Right forelimb (tissue), 1 donor: ENCODE measurements around the gene GCSH.
"Not testable (repeated sequence)": the region's sequence is repeated elsewhere in the genome, so short reads cannot be mapped to it uniquely, and the experiment has no call there.

Experiments
- DNase-seq: peaks from one replicate; pipeline ENCODE4 v3.0.0-alpha.2; 2018

The GCSH gene

GRCh38 chr16:81095953-81096714 is at the start of gene GCSH:
Gene GCSH, minus strand, starts transcription at chr16:81096395. Its CDS starts 117 bp downstream, at chr16:81096278.
- peak; percentile 99 for DNase-seq

GRCh38 chr16:81143921-81144471 is 47.8 kb upstream of the GCSH start:
- DNase-seq: no peak

GRCh38 chr16:81142864-81143263 is 46.7 kb upstream of the GCSH start:
- DNase-seq: no peak

GRCh38 chr16:81140930-81141780 is 45.0 kb upstream of the GCSH start:
- DNase-seq: no peak

- DNase-seq: no peak
Measured at GRCh38 chr16:81138831-81139557, 42.8 kb upstream of the GCSH start.

- no peak for DNase-seq
Measured at GRCh38 chr16:81137754-81138153, 41.6 kb upstream of the GCSH start.

- DNase-seq: no peak
Measured at GRCh38 chr16:81136390-81137335, 40.5 kb upstream of the GCSH start.

GRCh38 chr16:81130126-81130525 is 33.9 kb upstream of the GCSH start:
- no peak for DNase-seq

- no peak for DNase-seq
Measured at GRCh38 chr16:81128726-81129524, 32.7 kb upstream of the GCSH start.

- DNase-seq: no peak
Measured at GRCh38 chr16:81127051-81127450, 30.9 kb upstream of the GCSH start.

- DNase-seq: no peak
Measured at GRCh38 chr16:81123092-81123852, 27.1 kb upstream of the GCSH start.

GRCh38 chr16:81121474-81121990 is 25.3 kb upstream of the GCSH start:
- no peak for DNase-seq

- no peak for DNase-seq
Measured at GRCh38 chr16:81117436-81117835, 21.2 kb upstream of the GCSH start.

GRCh38 chr16:81116285-81116684 is 20.1 kb upstream of the GCSH start:
- DNase-seq: no peak

GRCh38 chr16:81112453-81112852 is 16.3 kb upstream of the GCSH start:
- DNase-seq: no peak

- not testable (repeated sequence) for DNase-seq
Measured at GRCh38 chr16:81109274-81109673, 13.1 kb upstream of the GCSH start.

GRCh38 chr16:81107511-81107910 is 11.3 kb upstream of the GCSH start:
- DNase-seq: no peak

- no peak for DNase-seq
Measured at GRCh38 chr16:81106826-81107503, 10.8 kb upstream of the GCSH start.

- DNase-seq: no peak
Measured at GRCh38 chr16:81105946-81106345, 9.8 kb upstream of the GCSH start.
